H1 (cell line): ENCODE data around the gene ZC3H18. TPM values are rescaled to one million over a fixed set of nuclear protein-coding genes. Genes with fewer than 3 reads are reported as not detected.

ENCODE experiments used
- CTCF ChIA-PET: fragments of 300-600 bp; sonication (Branson Sonifier 250); formaldehyde crosslinking; loops from one replicate; lab custom pipeline; 2021; ENCODE audit not compliant: partially characterized antibody; lab: Charles Lee
- POLR2A ChIA-PET: fragments of 300-600 bp; sonication (Branson Sonifier 250); formaldehyde crosslinking; loops from one replicate; lab custom pipeline; 2021; ENCODE audit warnings: inconsistent platforms; ENCODE audit not compliant: partially characterized antibody; lab: Charles Lee
- DNase-seq, 2 experiments: peaks; one replicate each; pipeline versions ENCODE4 v3.0.0 to v3.0.0-alpha.2; 2010 to 2022; ENCODE audit warnings: low spot score in 2 of 2, low read depth in 1 of 2, mixed read lengths in 1 of 2
- FAIRE-seq: peaks from 2 replicates; lab custom pipeline; 2011; peaks lifted over from hg19 to GRCh38; lab: Jason Lieb, UNC
- H2AFZ ChIP-seq: 2 replicates; pipeline ENCODE4 v1.8.1; 2012; ENCODE audit warnings: low read length, inconsistent platforms
- H2AK5ac ChIP-seq: 2 replicates; pipeline ENCODE4 v1.6.1; 2013; ENCODE audit warnings: low read depth, low read length
- H2BK120ac ChIP-seq: replicated peaks from 2 replicates; pipeline ENCODE3; 2013; ENCODE audit warnings: low read depth, low read length, inconsistent platforms
- H2BK12ac ChIP-seq: 2 replicates; pipeline ENCODE4 v1.6.1; 2013; ENCODE audit warnings: low read depth, low read length
- H2BK15ac ChIP-seq: 2 replicates; pipeline ENCODE4 v1.6.1; 2013; ENCODE audit warnings: low read length
- H2BK20ac ChIP-seq: 2 replicates; pipeline ENCODE4 v1.6.1; 2013; ENCODE audit warnings: low read length
- H2BK5ac ChIP-seq: 2 replicates; pipeline ENCODE4 v1.6.1; 2013; ENCODE audit warnings: low read depth, low read length
- H3K14ac ChIP-seq: 2 replicates; pipeline ENCODE4 v1.6.1; 2013; ENCODE audit warnings: inconsistent platforms; ENCODE audit not compliant: insufficient read length
- H3K18ac ChIP-seq: 2 replicates; pipeline ENCODE4 v1.6.1; 2013; ENCODE audit warnings: low read length; ENCODE audit errors: extremely low read depth
- H3K23ac ChIP-seq: 2 replicates; pipeline ENCODE4 v1.6.1; 2013; ENCODE audit warnings: inconsistent platforms; ENCODE audit not compliant: insufficient read length
- H3K23me2 ChIP-seq: 2 replicates; pipeline ENCODE4 v1.6.1; 2013; ENCODE audit warnings: low read depth, low read length
- H3K27ac ChIP-seq: 2 replicates; pipeline ENCODE4 v1.6.1; 2011; ENCODE audit warnings: low read depth, low read length, inconsistent platforms
- H3K27me3 ChIP-seq, 4 experiments: replicated peaks in 1 of 4; 1 replicate in 1 of 4; 2 replicates in 3 of 4; pipeline versions ENCODE4 v1.6.1 to v1.8.1; 2011 to 2013; ENCODE audit warnings: low read length in 3 of 4, mild to moderate bottlenecking in 3 of 4, inconsistent platforms in 2 of 4, mixed read lengths in 2 of 4, moderate library complexity in 1 of 4; ENCODE audit not compliant: control insufficient read depth in 3 of 4, insufficient read depth in 3 of 4; ENCODE audit errors: extremely low read depth in 1 of 4
- H3K36me3 ChIP-seq, 4 experiments: 2 replicates each; pipeline versions ENCODE4 v1.6.1 to v1.8.1; 2011 to 2013; ENCODE audit warnings: mild to moderate bottlenecking in 4 of 4, low read length in 3 of 4, moderate library complexity in 2 of 4, control low read depth in 1 of 4, inconsistent platforms in 1 of 4; ENCODE audit not compliant: insufficient read depth in 4 of 4, control insufficient read depth in 2 of 4
- H3K4ac ChIP-seq: replicated peaks from 2 replicates; pipeline ENCODE3; 2013; ENCODE audit warnings: low read length, low read depth, mixed read lengths, inconsistent platforms; ENCODE audit not compliant: insufficient read length
- H3K4me1 ChIP-seq, 4 experiments: replicated peaks in 1 of 4; 1 replicate in 1 of 4; 2 replicates in 3 of 4; pipeline versions ENCODE4 v1.6.1 to v1.8.1; 2011 to 2013; ENCODE audit warnings: low read length in 3 of 4, inconsistent platforms in 2 of 4, mixed read lengths in 1 of 4; ENCODE audit not compliant: insufficient read depth in 4 of 4, control insufficient read depth in 3 of 4
- H3K4me2 ChIP-seq, 2 experiments: 2 replicates each; pipeline versions ENCODE4 v1.6.1 to v1.8.1; 2011 to 2013; ENCODE audit warnings: low read depth in 2 of 2, low read length in 2 of 2, control low read depth in 1 of 2, inconsistent platforms in 1 of 2, mild to moderate bottlenecking in 1 of 2; ENCODE audit not compliant: insufficient read depth in 1 of 2
- H3K4me3 ChIP-seq, 4 experiments: fragments of 200-600, 300-600 bp in 1 of 4; sonication (generic), shearing (Covaris generic), sonication (Bioruptor Twin) in 1 of 4; 2 replicates each; pipeline versions ENCODE4 v1.5.1 to v1.8.1; 2011 to 2016; ENCODE audit warnings: low read length in 4 of 4, low read depth in 3 of 4, control low read depth in 2 of 4, inconsistent platforms in 2 of 4, mild to moderate bottlenecking in 2 of 4, mixed read lengths in 1 of 4, moderate library complexity in 1 of 4; ENCODE audit not compliant: insufficient read depth in 2 of 4; ENCODE audit errors: extremely low read depth in 1 of 4
- H3K56ac ChIP-seq: replicated peaks from 2 replicates; pipeline ENCODE3; 2013; ENCODE audit warnings: low read depth, mild to moderate bottlenecking, mixed read lengths, low read length, inconsistent platforms; ENCODE audit not compliant: insufficient read length
- H3K79me1 ChIP-seq: 2 replicates; pipeline ENCODE4 v1.6.1; 2013; ENCODE audit warnings: low read depth, low read length, control low read depth
- H3K79me2 ChIP-seq, 2 experiments: 2 replicates each; pipeline versions ENCODE4 v1.6.1 to v1.8.1; 2012 to 2013; ENCODE audit warnings: low read length in 2 of 2, mild to moderate bottlenecking in 2 of 2, inconsistent platforms in 1 of 2; ENCODE audit not compliant: insufficient read depth in 2 of 2, control insufficient read depth in 1 of 2
- H3K9ac ChIP-seq, 4 experiments: replicated peaks in 1 of 4; 1 replicate in 1 of 4; 2 replicates in 3 of 4; pipeline versions ENCODE4 v1.6.1 to v1.8.1; 2011 to 2013; ENCODE audit warnings: low read depth in 3 of 4, low read length in 3 of 4, control low read depth in 2 of 4, mild to moderate bottlenecking in 2 of 4, moderate library complexity in 2 of 4, inconsistent platforms in 1 of 4; ENCODE audit errors: extremely low read depth in 1 of 4
- H3K9me3 ChIP-seq, 2 experiments: 2 replicates each; pipeline versions ENCODE4 v1.6.1 to v1.8.1; 2012 to 2013; ENCODE audit warnings: mild to moderate bottlenecking in 2 of 2, moderate library complexity in 2 of 2, control low read depth in 1 of 2, inconsistent platforms in 1 of 2, low read depth in 1 of 2, low read length in 1 of 2, mixed read lengths in 1 of 2; ENCODE audit not compliant: insufficient read depth in 2 of 2
- H4K20me1 ChIP-seq, 2 experiments: replicated peaks in 1 of 2; 2 replicates each; pipeline versions ENCODE3 to v1.8.1; 2011 to 2013; ENCODE audit warnings: inconsistent platforms in 2 of 2, low read length in 2 of 2, mild to moderate bottlenecking in 1 of 2; ENCODE audit not compliant: insufficient read depth in 2 of 2, control insufficient read depth in 1 of 2
- H4K5ac ChIP-seq: 2 replicates; pipeline ENCODE4 v1.6.1; 2013; ENCODE audit warnings: low read length, low read depth, mixed read lengths, inconsistent platforms; ENCODE audit not compliant: insufficient read length
- H4K8ac ChIP-seq: 2 replicates; pipeline ENCODE4 v1.8.0; 2013; ENCODE audit warnings: mild to moderate bottlenecking, moderate library complexity, low read length, inconsistent platforms; ENCODE audit not compliant: insufficient read depth; ENCODE audit errors: extremely low read depth
- H4K91ac ChIP-seq: replicated peaks from 2 replicates; pipeline ENCODE3; 2013; ENCODE audit warnings: low read length, mixed read lengths, inconsistent platforms; ENCODE audit not compliant: insufficient read length
- BACH1 ChIP-seq: IDR thresholded peaks from 2 replicates; pipeline ENCODE4 v1.6.1; 2012; ENCODE audit warnings: low read length, improper control_type of control experiment
- BCL11A ChIP-seq, 2 experiments: IDR thresholded peaks; one replicate each; pipeline ENCODE4 v1.6.1; 2011; ENCODE audit warnings: low read depth in 2 of 2, low read length in 2 of 2, mild to moderate bottlenecking in 2 of 2
- BRCA1 ChIP-seq: IDR thresholded peaks from 2 replicates; pipeline ENCODE4 v1.6.1; 2012; ENCODE audit warnings: low read depth, low read length, improper control_type of control experiment
- CEBPB ChIP-seq: IDR thresholded peaks from 2 replicates; pipeline ENCODE4 v1.6.1; 2012; ENCODE audit warnings: low read depth, low read length
- CHD2 ChIP-seq: IDR thresholded peaks from 2 replicates; pipeline ENCODE4 v1.6.1; 2012; ENCODE audit warnings: low read length, improper control_type of control experiment
- CREB1 ChIP-seq: IDR thresholded peaks from 2 replicates; pipeline ENCODE4 v1.6.1; 2012; ENCODE audit warnings: inconsistent platforms
- EP300 ChIP-seq, 2 experiments: IDR thresholded peaks; 1 replicate in 1 of 2; 2 replicates in 1 of 2; pipeline ENCODE4 v1.6.1; 2011 to 2012; ENCODE audit warnings: low read depth in 2 of 2, low read length in 2 of 2, mild to moderate bottlenecking in 2 of 2, borderline replicate concordance in 1 of 2, inconsistent platforms in 1 of 2, moderate library complexity in 1 of 2
- FOSL1 ChIP-seq: IDR thresholded peaks from 2 replicates; pipeline ENCODE4 v1.6.1; 2011; ENCODE audit warnings: mild to moderate bottlenecking, low read depth, low read length, moderate library complexity; ENCODE audit not compliant: insufficient read depth
- PHF8 ChIP-seq: fragments of 200-600 bp; sonication (generic); conservative IDR thresholded peaks from 2 replicates; pipeline ENCODE4 v1.7.1; 2012; ENCODE audit warnings: low read depth, mild to moderate bottlenecking, inconsistent platforms, low read length, moderate library complexity
- RBBP5 ChIP-seq: IDR thresholded peaks from 2 replicates; pipeline ENCODE4 v1.7.1; 2012; ENCODE audit warnings: low read depth, mild to moderate bottlenecking, inconsistent platforms, low read length, moderate library complexity, borderline replicate concordance
- RFX5 ChIP-seq: IDR thresholded peaks from 2 replicates; pipeline ENCODE4 v1.6.1; 2011; ENCODE audit warnings: low read depth, low read length, improper control_type of control experiment, borderline replicate concordance
- RXRA ChIP-seq: IDR thresholded peaks from 2 replicates; pipeline ENCODE4 v1.6.1; 2011; ENCODE audit warnings: low read depth, mild to moderate bottlenecking, low read length, moderate library complexity; ENCODE audit not compliant: insufficient read depth
- SP4 ChIP-seq: IDR thresholded peaks from 2 replicates; pipeline ENCODE4 v1.6.1; 2012; ENCODE audit warnings: low read length, inconsistent platforms
- SRF ChIP-seq: IDR thresholded peaks from 2 replicates; pipeline ENCODE4 v1.6.1; 2011; ENCODE audit warnings: mild to moderate bottlenecking, low read depth, low read length, moderate library complexity
- TAF1 ChIP-seq: IDR thresholded peaks from 2 replicates; pipeline ENCODE4 v1.6.1; 2011; ENCODE audit warnings: mild to moderate bottlenecking, low read depth, low read length
- TAF7 ChIP-seq: optimal IDR thresholded peaks from 2 replicates; pipeline ENCODE3; 2011; ENCODE audit warnings: low read depth, mild to moderate bottlenecking, inconsistent platforms, low read length, moderate library complexity, borderline replicate concordance
- WGBS, 2 experiments: shearing (Covaris generic) in 1 of 2; methylation state at CpG; one replicate each; pipeline versions ENCODE4 v1.1.6 to v1.1.7; 2013 to 2015; ENCODE audit warnings: low lambda C conversion rate in 2 of 2, mixed read lengths in 2 of 2, inconsistent platforms in 1 of 2, low coverage in 1 of 2, missing lambda C conversion rate in 1 of 2; ENCODE audit not compliant: insufficient replicate concordance in 2 of 2, insufficient coverage in 1 of 2, insufficient read length in 1 of 2; ENCODE audit errors: extremely low coverage in 1 of 2, missing lambda C conversion rate in 1 of 2; 5-methylcytosine and 5-hydroxymethylcytosine counted together
- polyA plus RNA-seq, 7 experiments: library from polyadenylated mRNA; depleted of rRNA in 3 of 7; stranded (reverse) in 5 of 7; unstranded in 2 of 7; fragments of >200 nt in 5 of 7; fragments of 200-250 nt in 2 of 7; gene quantifications; 1 replicate in 5 of 7; 2 replicates in 1 of 7; 4 replicates in 1 of 7; pipeline versions ENCODE4 v1.2.1 to v1.2.3, GENCODE V29; 2011 to 2013; ENCODE audit warnings: missing spikeins in 2 of 7, mixed read lengths in 2 of 7
- total RNA-seq: library from RNA; stranded (reverse); fragmentation: NEBNext Ultra II Directional; extraction: Animal tissue kit (Norgen Biotek cat#: 25700); gene quantifications from 2 replicates; pipeline ENCODE4 v1.2.1, GENCODE V29; 2021

The ZC3H18 gene
- total and polyA plus RNA-seq, 2 of the 8 experiments (the other 6 are each of a cell fraction or from before 2014, with no cell fraction given), result 12.1 to 73.2 TPM

DNA sequence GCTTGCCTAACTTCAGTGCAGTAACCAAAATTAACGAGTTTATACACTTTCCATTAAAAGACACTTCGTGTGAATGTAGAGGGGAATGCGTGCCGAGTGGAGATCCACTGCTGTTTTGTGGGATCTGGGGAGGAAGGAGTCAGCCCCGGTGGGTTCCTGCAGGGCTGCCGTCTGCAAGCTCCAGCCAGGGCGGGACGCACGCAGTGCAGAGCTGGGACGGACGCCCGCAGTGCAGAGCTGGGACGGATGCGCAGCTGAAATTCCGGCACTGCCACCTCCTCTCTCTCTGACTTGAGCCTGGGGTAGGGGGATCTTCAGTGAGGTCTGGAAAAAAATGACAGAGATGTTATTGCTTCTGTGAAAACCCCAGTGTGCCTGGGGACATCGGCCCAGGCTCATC is 16.5 kb upstream of the ZC3H18 start:
- no peaks in the 10 kb centered on the region for H3K79me2 ChIP-seq
- CTCF ChIA-PET, result interaction anchor here (1.3 to 1.9 kb wide), 3 partner anchors 8 to 18 kb away, joined by 4 to 11 read pairs (median 4); no protein-coding TSS in a partner anchor
- no peak overlapping the region for H2BK120ac ChIP-seq
- POLR2A ChIA-PET, result no interaction called here
- H3K36me3 ChIP-seq, result no peaks in the 10 kb centered on the region
- 91% methylated on average over 16 of the region's 16 CpGs; no CpG with 5 or more reads in 1 of the 2 experiments for WGBS, 2 experiments
- peaks cover 0 to 5% (median 0%) of the 10 kb centered on the region in 4 experiments; a peak in 1 of 7 replicates for H3K4me1 ChIP-seq
- H3K9ac ChIP-seq, result no peak overlapping the region
- H2BK20ac ChIP-seq, result no peak overlapping the region
- H3K56ac ChIP-seq, result no peak overlapping the region
- no peaks in the 10 kb centered on the region for H3K23me2 ChIP-seq
- no peak overlapping the region for H2AK5ac ChIP-seq
- H4K5ac ChIP-seq, result no peak overlapping the region
- FAIRE-seq (no peak), DNase-seq (no peak)
- no peak overlapping the region for H3K23ac ChIP-seq
- H2BK12ac ChIP-seq, result no peak overlapping the region
- no peaks in the 10 kb centered on the region for H3K79me1 ChIP-seq
- no peak overlapping the region for H3K4ac ChIP-seq
- H2AFZ ChIP-seq, result no peak overlapping the region
- no peak overlapping the region for H4K91ac ChIP-seq
- H3K27ac ChIP-seq, result no peak overlapping the region
- no peak overlapping the region for H3K14ac ChIP-seq
- H3K27me3 ChIP-seq, result peaks cover 0 to 9% (median 4%) of the 10 kb centered on the region in 4 experiments; a peak in 6 of 7 replicates
- H4K20me1 ChIP-seq, result peaks cover 0 to 1% of the 10 kb centered on the region in 2 experiments
- no peak overlapping the region for H3K4me3 ChIP-seq
- no peaks in the 10 kb centered on the region for H3K9me3 ChIP-seq
- H2BK15ac ChIP-seq, result no peak overlapping the region
- H2BK5ac ChIP-seq, result no peak overlapping the region
- H3K4me2 ChIP-seq, result no peak overlapping the region
- H4K8ac ChIP-seq, result no peak overlapping the region
- no peak overlapping the region for H3K18ac ChIP-seq
- TF ChIP-seq TAF1 (no peak), BRCA1 (no peak), CREB1 (no peak), RXRA (no peak), SRF (no peak), RFX5 (no peak), PHF8 (no peak), SP4 (no peak), CEBPB (no peak), TAF7 (no peak), BACH1 (no peak), FOSL1 (no peak), CHD2 (no peak), BCL11A (IDR thresholded peaks at IDR 0.05; ENCODE audit: low read depth in 2 of 2, low read length in 2 of 2) (no peak), RBBP5 (no peak), EP300 (IDR thresholded peaks at IDR 0.05; ENCODE audit: borderline replicate concordance in 1 of 2, low read depth in 2 of 2, low read length in 2 of 2) (no peak)
